DMS 273 (cell line): ENCODE results near the gene CACNA1B.
"Not testable (repeated sequence)": the region's sequence is repeated elsewhere in the genome, so short reads cannot be mapped to it uniquely, and the experiment has no call there.

Experiments
- DNase-seq: peaks from one replicate; lab custom pipeline; 2025; ENCODE audit not compliant: unreplicated experiment; lab: John Stamatoyannopoulos, UW

Gene CACNA1B

DNA sequence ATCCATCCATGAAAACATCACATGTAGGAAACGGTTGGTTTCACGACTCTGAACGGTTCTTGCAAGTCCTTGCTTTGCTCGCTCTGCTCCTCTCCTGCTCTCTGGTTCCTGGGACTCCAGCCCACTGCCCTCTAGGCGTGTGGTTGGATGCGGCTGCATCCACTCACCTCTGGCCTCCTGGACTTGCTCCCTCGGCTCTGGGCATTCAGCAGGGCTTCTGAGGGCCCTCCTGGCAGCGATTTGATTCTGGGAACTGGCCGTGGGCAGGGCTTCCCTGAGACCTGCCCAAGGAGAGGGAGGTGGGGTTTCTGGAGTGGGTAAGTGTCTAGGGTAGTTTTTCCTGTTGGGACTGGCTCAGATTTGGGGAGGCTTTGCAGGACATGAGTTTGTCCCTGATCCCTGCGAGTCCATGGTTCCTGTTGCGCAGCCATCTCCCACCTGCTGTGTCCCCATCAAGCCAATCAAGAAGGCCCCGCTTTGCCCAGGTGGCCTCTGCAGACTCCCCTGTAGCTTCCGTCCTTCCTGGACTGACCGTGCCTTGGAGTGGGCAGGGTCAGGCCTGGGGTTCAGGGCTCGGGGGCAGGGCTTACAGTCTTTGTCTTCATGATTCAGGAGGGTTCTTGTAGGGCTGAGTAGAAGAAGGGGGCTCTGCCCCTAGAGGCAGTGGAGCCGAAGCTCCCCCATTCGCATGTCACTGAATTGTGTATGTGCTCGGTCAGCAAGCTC lies 192.3 kb downstream of the CACNA1B start:
- no peak for DNase-seq

DNA sequence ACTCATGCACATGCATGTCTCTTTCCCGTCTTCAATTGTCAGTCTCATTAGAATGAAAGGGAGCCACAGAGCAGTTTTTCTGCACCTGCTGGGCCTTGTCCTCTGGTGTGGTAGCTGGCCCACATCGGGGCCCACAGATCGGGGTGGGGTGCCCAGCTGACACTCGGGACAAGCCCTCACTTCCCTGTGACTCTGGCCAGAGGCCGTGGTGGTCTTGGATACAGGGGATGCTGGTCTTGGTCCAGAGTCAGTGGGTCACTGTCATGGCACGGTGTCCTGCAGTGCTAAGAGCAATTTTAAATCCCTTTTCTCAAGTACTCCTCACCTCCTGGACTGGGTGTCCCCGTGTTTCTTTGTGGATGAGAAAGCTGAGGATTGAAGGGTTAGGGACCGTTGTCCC lies 193.2 kb downstream of the CACNA1B start:
- DNase-seq, result no peak

DNA sequence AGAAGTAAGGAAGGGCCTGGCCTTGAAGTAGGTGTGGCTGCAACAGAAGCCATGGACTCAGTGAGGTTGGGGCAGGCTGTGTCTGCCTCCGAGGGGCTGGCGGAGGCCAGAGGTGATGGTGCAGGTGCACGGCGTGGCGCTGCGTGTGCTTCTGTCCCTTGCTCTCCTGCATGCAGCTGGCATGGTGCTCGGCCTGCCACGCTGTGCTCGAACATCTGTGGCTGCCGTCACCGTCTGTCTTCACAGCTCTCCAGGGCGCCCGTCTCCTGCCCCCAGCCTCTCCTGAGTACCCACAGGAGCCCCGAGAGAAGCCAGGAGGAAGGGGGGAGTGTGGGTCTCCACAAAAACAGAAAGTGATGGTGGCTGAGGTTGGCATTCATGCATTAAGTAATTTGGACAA lies 193.7 kb downstream of the CACNA1B start:
- DNase-seq, result no peak

DNA sequence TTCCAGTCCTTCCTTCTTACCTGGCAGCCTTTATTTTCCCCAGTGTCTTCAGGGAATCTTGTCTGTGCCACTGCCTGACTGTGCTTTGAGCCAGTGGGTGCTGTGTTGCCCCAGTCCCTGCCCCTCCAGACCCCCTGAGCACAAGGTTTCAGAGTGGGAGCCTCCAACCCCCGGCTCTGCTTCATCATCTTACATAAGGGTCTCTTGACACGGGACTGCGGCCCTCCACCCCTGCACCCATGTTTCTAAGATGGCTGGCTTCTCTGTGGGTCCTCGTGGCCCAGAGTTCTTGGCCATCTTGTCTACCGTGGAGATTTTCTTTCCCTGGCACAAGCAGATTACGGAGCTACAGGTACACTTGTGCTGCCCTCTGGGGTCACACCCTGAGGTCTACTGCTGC lies 194.1 kb downstream of the CACNA1B start:
- no peak for DNase-seq

DNA sequence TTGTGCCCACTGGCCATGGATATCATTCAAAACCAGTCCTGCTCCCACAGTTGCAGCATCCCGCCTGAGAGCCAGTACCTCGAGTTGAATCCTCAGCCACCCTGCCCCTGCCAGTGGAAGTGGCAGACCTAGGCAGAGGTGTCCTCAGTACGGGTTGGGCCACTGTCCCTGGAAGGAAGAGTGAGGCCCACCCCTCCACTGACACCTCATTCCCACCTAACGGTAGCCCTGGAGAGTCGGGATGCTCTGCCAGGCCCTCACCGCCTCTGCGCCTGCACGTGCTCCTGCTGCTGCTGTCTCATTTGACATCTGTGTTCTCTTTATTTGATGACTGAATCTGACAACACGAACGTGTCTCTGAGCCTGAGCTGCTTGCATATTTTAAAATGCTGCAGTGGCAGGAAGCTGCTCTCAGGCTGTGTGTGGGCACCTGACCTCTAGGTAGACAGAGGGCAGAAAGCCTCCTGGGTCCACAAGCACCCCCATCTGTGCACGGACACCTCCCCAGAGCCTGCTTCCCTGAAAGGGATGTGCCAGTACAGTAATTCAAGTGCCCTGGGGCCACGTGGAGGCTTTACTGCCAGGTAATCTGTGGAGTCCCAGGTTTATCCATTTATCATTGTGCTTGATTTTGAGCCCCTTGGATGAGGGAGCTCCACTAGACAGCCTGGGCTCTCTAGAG lies 194.7 kb downstream of the CACNA1B start:
- DNase-seq, result no peak

DNA sequence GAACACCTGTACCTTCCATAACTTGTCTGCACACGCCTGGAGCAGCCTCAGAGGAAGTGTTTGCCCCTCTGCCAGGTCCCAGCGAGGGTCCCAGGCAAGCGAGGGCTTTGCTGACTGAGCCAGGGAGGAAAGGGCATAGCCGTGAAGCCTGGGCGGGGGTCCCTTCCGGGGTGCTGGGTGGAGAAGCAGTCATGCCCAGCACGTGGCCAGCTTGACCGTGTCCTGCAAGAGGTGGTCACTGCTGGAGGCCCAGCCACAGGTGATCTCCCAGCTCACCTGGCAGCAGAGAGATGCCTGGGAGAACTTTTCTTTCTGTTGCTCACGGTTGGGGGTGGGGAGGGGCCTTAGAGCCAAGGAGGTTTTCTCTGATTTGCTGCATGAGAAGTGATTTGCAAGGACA lies 195.3 kb downstream of the CACNA1B start:
- DNase-seq, result no peak

DNA sequence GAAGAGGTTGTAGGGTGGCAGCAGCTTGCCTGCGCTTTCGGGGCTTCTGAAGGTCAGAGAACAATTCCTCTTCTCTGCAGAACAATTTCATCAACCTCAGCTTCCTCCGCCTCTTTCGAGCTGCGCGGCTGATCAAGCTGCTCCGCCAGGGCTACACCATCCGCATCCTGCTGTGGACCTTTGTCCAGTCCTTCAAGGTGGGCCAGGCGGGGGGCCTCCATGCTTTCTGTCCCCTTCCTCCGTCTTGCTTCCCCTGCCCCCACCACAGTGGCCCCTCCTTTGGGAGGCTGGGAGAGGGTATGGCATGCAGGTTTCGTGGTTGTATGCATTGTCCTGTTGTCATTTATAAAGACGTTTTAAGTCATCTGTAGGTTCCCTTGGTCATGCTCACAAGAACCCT lies 195.8 kb downstream of the CACNA1B start:
- DNase-seq, result no peak

DNA sequence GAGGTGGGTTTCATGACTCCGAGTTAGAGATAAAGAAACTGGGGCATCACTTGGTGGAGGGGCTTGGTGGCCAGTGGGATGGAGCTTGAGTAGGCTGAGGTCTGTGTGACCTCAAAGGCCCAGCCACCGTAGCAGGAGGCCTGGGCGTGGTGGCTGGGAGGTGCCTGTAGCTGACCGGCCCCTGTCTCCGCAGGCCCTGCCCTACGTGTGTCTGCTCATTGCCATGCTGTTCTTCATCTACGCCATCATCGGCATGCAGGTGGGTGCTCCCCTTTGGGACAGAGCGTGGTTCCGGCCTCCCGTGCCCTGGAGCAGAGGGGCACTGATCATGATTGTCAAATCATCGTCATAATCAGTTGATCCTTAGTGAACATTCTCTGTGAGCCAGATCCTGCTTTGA lies 196.2 kb downstream of the CACNA1B start:
- no peak for DNase-seq

DNA sequence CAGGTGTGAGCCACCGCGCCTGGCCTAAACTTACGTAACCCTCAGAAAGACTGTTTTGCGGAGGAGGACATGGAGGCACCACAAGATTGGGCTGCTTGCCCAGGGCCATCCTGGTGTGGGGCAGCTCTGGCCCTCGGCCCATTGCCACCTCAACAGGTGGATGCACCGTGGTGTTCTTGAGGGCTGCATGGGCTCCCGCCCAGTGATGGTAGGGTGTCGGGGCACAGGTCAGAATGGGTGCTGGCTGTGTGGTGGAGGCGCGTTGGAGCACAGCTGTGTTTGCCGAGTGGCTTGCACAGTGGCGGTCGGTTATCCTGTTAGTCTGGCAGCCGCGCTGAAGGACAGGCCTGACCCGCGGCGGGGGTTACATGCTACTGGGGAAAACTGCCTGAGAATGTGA lies 196.9 kb downstream of the CACNA1B start:
- no peak for DNase-seq

DNA sequence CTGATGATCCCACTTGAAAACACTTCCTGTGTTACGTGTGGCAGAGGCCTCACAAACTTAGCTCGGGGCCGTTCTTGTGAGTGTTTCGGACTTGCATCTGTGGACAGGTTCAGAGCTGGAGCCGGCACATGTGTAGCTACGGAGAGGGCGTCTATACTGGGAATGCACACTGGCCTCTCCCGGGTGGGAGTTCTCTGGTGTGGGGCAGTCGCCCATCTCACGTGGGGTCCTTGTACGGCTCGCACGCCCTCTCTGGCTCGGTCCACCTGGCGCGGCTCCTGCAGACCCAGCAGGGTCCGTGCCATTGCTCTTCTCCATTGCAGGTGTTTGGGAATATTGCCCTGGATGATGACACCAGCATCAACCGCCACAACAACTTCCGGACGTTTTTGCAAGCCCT lies 197.9 kb downstream of the CACNA1B start:
- no peak for DNase-seq

DNA sequence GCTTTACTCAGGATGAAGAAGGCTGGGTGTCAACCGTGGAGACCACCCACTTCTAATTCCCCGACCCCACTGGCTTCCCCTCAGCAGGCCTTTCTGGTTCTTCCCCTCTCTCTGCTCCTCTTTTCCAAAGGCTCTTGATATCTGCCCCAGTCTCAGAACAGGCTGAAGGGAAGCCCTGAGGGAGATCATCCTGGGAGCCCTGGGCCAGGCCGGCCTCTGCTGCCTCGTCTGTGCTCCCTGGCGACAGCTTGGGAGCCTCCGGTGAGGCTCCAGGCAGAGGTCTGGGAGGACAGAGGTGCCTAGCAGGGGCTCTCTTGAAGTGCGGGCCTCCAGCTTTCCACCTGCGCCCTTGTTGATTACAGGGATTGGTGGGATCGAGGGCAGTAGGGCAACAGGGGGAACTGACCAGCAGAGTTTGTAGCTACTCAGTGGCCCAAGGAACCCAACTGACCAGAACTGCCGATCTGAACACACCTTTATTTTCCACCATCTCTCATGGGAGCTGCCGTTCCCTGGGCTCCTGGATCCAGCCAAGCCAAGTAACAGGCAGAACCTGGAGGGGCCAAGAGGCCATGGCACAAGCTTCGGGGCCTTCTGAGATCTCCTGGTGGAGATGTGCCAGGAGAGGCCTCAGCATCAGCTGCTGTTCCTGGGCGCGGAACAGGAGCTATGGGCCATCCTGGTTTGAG lies 198.5 kb downstream of the CACNA1B start:
- DNase-seq, result no peak

DNA sequence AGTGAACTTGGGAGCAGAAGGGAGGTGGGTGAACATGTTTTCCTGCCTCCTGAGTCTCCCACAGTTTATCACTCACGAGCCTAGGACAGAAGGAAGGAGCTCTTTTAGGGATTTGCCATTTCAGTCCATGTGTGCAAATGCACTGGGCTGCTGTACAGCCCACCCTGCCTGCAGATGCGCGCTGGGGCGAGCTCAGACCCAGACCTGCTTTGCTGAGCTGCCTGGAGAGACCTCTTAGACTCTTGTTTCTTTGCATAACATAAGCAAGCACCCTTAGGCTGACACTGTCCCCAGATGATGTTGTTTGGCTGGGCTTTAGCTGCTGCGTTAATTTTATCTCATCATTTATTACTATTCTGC lies 199.0 kb downstream of the CACNA1B start:
- DNase-seq, result no peak

DNA sequence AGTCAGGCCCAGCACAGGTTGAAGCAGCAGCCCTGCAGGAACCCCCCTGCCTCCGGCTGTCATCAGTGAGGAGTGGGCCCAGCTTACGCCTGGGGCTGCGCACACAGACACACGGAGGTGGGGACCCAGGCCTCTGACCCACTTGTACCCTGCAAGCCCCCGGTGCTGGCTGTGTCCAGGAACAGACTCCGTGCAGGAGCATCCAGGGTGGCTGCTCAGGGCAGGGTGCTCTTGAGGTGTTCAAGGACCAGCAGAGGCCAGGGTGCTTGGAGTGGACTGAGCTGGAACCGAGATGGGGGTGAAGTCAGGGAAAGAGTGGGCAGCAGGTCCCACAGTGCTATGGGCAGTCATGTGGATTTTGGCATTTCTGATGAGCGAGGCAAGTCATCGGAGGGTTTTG lies 199.5 kb downstream of the CACNA1B start:
- DNase-seq, result no peak

DNA sequence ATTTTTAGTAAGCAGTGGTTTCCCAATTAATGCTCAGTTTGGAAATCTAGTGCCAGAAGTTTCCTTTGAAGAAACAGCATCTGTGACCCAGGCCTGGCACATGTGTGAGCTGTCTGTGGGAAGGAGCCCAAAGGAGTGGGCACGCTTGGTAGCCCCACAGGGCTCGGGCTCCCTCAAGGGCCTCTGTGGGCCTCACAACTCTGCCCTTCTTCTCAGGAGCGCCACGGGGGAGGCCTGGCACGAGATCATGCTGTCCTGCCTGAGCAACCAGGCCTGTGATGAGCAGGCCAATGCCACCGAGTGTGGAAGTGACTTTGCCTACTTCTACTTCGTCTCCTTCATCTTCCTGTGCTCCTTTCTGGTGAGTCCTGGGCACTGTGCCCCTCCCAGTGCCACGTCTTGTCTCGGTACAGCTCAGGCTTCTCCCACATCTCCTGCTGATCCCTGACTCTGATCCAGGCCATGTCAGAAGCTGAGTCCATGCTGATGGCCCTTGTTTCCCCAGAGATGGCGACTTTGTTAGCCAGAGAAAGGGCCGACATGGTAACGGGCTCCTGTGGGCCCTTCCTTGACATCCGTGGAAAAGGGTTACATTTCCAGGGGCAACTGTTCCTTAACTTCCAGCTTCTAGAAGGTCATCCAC lies 200.4 kb downstream of the CACNA1B start:
- no peak for DNase-seq

DNA sequence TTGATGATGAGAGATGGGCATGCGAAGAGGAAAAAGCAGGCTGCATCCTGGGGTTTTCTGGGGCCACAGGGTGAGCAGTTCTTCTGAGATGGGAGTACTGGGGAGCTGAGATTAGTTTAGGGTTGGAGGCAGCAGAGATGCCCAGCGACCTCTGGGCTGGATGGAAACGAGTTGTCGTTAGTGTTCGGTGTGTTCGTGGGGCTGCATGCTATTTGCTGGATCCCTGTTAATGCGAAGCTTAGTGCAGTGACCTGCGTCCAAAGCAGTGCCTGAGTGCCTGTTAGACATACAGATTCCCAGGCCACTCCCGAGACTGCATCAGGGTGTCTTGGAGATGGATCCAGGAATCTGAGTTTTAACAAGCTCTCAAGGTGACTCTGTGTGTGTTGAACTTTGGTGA lies 201.3 kb downstream of the CACNA1B start:
- DNase-seq, result no peak

DNA sequence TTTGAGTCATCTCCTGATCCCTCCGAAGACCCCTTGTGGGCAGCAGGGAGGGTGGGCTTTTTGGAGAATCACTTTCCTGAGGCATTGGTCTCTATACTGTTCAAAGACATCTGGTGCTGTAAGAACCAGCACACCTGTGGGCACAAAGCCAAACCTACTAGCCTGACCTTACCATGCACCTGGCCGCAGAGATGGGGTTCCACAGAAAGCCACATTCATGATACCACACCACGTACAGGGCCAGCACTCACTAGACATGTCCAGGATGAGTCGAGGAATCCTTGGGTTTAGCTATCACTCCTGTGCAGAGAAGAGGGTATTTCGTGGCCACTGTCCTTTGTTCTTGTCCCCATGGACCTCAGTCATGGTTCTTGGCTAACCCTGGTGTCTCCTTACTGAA lies 203.4 kb downstream of the CACNA1B start:
- no peak for DNase-seq

DNA sequence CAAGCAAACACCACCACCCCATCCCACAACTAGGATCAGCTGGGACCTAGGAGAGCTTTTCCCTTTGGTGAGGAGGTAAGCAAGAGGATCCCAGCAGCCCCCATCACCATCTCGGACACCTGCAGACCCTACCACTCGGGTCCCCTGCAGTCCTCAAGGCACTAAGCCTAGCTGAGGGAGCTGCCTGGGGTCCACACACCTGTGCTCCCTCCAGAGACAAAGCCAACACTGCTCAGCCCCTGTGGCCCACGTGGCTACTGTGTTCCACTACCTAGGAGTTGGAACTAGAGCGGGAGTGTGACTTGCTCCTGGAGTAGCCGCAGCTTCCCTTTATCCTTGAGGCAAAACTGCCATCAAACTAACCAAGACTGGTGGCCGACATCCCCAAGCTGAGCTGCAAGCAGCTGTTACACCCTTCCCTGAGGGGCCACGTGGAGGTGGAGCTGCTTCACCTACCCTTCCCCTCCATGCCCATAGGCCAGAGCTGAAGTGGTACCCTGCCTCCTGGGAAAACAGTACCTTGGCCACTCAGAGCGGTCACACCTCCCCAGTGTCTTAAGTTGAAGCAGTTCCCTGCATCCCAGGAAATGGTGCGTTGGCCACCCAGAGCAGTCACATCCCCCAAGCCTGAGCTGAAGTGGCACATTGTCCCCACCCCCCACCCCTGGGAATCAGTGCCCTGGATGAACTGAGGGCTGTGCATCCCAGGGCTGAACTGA lies 205.5 kb downstream of the CACNA1B start:
- DNase-seq, result no peak

DNA sequence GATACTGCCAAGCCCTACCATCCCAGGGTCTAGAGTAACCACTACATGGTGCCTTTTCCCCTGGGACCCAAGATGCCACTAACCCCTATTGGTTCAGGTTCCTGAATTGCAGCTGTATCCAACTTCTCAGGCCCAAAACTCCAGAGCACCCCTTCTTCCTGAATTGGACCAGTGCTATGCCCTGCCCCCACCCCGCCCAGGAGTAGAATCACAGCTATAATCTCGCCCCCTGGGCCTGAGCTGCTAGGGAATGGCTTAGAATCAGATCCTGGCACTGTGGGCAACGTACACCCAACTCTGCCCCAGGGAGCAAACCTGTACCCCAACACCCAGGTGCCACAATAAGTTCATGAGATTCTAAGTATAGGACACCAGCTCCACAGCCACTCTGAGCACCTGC lies 206.3 kb downstream of the CACNA1B start:
- DNase-seq, result no peak

DNA sequence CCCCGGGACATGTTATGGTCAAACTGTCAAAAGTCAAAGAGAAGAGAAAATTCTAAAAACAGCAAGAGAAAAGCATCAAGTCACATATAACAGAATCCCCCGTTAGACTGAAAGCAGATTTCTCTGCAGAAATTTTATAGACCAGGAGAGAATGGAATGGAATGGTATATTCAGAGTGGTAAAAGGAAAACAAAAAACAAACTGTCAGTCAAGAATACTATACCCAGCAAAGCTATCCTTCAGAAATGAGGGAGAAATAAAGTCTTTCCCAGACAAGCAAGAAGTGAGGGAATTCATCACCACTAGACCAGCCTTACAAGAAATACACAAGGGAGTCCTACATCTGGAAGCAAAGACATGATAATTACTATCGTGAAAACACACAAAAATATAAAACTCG lies 208.0 kb downstream of the CACNA1B start:
- DNase-seq, result no peak

DNA sequence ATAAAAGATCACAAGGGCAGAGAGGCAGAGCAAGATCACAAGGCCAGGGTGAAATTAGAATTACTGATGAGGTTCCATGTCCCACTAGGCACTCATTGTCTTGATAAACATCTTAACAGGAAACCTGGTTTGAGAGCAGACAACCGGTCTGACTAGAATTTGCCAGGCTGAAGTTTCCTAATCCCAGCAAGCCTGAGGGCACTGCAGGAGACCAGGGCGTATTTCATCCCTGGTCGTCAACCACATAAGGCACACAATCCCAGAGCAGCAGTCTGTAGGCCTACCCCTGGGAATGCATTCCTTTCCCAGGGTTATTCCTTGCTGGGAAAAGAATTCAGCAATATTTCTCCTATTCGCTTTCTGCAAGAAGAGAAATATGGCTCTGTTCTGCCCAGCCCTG lies 214.5 kb downstream of the CACNA1B start:
- not testable (repeated sequence) for DNase-seq

DNA sequence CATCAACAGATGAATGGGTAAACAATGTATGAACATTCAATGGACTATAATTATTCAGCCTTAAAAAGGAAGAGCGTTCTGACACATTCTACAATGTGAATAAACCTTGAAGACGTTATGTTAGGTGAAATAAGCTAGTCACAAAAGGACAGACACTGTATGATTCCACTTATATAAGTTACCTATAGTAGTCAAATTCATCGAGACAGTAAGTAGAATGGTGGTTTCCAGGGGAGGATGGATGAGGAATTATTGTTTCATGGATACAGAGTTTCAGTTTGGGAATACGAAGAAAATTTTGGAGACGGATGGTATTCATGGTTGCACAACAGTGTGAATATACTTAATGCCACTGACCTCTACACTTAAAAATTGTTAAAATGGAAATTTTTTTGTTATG lies 216.4 kb downstream of the CACNA1B start:
- DNase-seq, result no peak
